ENCODE results near the gene STRADA.
A peak's percentile ranks its signal among the peaks of the same experiment; 100 is the strongest.

STRADA gene, protein sequence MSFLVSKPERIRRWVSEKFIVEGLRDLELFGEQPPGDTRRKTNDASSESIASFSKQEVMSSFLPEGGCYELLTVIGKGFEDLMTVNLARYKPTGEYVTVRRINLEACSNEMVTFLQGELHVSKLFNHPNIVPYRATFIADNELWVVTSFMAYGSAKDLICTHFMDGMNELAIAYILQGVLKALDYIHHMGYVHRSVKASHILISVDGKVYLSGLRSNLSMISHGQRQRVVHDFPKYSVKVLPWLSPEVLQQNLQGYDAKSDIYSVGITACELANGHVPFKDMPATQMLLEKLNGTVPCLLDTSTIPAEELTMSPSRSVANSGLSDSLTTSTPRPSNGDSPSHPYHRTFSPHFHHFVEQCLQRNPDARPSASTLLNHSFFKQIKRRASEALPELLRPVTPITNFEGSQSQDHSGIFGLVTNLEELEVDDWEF

DNA sequence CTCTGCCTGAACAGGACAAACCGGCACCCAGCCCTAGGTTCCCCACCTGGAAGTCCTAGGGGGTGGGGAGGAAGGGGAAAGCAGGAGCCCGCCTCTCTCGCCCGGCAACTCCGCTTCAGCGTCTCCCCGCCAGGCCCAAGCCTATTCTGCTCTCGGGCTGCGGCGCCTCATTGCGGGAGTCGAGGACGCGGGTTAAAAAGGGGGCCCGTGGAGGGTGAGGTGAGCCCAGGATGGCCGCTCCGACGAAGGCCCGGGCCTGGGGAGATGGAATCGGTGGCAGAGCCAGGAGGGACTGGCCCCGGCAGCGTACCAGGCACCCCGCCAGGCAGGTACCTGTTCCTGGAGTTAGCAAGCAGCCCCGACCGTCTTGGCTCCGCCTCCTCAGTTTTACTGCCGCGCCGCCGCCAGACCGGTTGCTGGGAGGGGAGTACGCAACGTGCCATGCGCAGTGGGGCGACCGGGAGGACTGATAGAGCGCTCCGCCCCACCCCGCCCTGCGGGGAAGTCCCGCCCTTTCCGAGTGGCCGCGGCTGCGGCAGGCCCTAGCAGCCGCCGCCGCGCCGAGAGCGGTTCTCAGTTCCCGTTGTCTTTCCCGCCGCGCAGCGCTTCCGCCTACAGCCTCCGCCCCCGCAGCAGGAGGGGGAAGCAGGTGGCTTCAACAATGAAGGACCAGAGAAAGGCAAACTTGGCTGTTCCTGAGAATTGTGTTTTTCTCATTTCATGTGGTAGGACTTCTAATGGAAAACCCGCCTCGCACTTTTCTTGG is at the start of gene STRADA:
STRADA (minus strand) TSS at position 392 of the 766 bp plus-strand sequence. CDS start 13,430 bp downstream, outside the sequence.
- peak; percentile 97 to 98 (median 98) for DNase-seq (ENCODE audit: low read depth in 3 of 3, low spot score in 1 of 3)

- no peak for DNase-seq (ENCODE audit: low read depth in 3 of 3, low spot score in 1 of 3)
These were observed 48.5 kb upstream of the STRADA start for GRCh38 chr17:63790057-63790456.

DNA sequence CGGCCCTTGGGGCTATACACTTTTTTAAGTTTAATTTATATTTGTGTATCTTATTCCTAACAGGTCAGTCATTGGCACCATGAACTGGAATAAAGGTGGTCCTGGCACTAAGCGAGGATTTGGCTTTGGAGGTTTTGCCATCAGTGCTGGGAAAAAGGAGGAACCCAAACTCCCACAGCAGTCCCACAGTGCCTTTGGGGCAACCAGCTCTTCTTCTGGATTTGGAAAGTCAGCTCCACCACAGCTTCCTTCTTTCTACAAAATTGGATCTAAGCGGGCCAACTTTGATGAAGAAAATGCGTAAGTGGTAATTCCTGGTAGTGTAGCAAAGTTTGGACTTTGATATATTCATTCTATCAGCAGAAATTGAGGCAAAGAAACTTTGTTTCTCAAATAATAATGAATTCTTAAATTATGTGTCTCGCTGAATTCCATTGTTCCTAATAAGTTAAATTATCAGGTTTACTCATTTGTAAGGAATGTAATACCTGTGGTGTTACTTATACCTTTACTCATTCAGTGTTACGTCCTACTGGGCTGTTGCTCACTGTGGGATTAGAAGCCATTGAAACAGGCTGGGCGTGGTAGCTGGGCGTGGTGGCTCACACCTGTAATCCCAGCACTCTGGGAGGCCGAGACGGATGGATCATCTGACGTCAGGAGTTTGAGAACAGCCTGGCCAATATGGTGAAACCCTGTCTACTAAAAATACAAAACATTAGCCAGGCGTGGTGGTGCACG is 45.5 kb upstream of the STRADA start:
- no peak for DNase-seq (ENCODE audit: low read depth in 3 of 3, low spot score in 1 of 3)

GRCh38 chr17:63786117-63786516 is 44.5 kb upstream of the STRADA start:
- no peak for DNase-seq (ENCODE audit: low read depth in 3 of 3, low spot score in 1 of 3)

DNA sequence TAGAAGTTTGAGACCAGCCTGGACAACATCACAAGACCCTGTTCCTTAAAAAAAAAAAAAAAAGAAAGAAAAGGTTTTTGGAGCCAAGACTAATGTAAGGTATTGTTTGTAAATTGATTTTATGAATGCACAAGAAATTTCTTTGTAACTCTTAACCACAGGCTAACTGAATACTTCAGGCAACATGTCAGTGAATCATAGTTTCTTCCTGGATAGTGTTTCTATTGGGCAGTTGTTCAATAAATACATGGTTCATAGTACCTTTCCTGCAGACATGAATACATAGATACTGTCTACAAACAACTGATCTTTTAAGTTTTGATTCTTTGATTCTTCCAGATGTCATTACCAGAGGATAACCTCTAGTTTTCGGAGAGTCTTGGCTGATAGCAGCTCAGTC is 44.0 kb upstream of the STRADA start:
- no peak for DNase-seq (ENCODE audit: low read depth in 3 of 3, low spot score in 1 of 3)

GRCh38 chr17:63783522-63783921 is 41.9 kb upstream of the STRADA start:
- no peak for DNase-seq (ENCODE audit: low read depth in 3 of 3, low spot score in 1 of 3)

- no peak for DNase-seq (ENCODE audit: low read depth in 3 of 3, low spot score in 1 of 3)
These were observed 39.3 kb upstream of the STRADA start for GRCh38 chr17:63780928-63781327.

- no peak for DNase-seq (ENCODE audit: low read depth in 3 of 3, low spot score in 1 of 3)
These were observed 38.9 kb upstream of the STRADA start for GRCh38 chr17:63780507-63780906.

DNA sequence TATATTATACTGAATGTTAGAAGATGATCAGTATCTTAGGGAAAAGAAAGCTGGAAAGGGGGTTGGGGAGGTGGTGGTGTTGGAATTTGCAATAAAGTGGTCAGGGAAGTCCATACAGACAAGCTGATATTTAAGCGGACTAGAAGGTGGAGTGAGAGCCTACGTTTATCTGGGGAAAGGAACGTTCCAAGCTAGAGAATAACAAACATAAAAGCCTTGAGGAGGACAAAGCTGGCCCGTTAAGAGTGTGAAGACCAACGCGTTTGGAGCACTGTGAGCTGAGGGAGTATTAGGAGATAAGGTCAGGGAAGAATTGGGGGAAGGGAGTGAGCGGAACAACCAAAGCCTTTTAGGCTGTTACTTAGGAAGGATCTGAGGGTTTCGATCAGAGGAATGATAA is 33.8 kb upstream of the STRADA start:
- DNase-seq (ENCODE audit: low read depth in 3 of 3, low spot score in 1 of 3): no peak

GRCh38 chr17:63774969-63775265 is 33.3 kb upstream of the STRADA start:
- DNase-seq (ENCODE audit: low read depth in 3 of 3, low spot score in 1 of 3): no peak

- peak; percentile 77 to 85 (median 84) for DNase-seq (ENCODE audit: low read depth in 3 of 3, low spot score in 1 of 3)
These were observed 32.8 kb upstream of the STRADA start, which contains the start of gene DDX42 for GRCh38 chr17:63774141-63774968. TSS of gene DDX42 (plus strand) at chr17:63774170. CDS start at chr17:63787050, 12,880 bp downstream.

DNA sequence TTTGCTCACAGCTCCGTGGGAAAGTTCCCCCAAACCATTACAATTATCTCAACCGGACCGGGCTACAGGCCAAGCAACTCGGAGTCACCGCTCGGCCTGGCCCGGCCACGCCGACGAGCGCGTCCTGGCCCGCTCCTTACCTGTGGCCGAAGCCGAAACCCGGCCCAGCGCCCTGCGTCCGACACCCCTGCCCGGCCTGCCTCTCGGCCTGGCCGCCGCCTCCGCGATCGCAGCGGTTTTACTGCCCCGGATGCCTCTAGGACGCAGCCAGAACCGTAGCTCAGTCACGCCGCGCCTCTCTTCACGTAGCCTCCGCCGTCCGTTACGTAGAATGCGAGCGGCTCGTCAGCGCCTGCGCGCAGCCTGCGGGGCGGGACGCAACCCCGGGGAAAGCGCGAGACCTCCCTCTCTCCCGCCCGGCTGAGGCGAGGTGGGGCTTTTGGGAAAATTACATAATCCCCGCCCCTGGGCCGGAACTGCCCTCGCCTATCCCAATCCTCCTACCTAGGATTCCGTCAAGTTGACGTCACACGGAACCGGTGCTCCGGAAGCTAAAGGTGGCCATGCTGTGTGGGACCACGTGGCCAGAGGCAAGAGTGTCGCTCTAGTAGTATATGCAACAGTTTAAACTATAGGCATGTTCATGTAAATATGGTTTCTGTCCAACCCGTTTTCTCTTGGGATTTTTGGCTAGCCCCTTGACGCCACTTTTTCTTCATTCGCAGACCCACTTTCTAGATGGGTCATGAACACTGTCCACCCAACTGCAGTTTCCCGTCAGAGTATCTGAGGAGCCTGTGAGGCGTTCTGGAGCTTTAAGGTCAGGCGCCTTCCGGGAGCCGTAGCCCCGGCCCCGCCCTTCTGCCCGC is 31.9 kb upstream of the STRADA start, which contains the start of gene CCDC47:
CCDC47 (minus strand) TSS at position 326 of the 869 bp plus-strand sequence. CDS start 7,422 bp downstream, outside the sequence.
- DNase-seq (ENCODE audit: low read depth in 3 of 3, low spot score in 1 of 3): peak; percentile 92 to 96 (median 96)

DNA sequence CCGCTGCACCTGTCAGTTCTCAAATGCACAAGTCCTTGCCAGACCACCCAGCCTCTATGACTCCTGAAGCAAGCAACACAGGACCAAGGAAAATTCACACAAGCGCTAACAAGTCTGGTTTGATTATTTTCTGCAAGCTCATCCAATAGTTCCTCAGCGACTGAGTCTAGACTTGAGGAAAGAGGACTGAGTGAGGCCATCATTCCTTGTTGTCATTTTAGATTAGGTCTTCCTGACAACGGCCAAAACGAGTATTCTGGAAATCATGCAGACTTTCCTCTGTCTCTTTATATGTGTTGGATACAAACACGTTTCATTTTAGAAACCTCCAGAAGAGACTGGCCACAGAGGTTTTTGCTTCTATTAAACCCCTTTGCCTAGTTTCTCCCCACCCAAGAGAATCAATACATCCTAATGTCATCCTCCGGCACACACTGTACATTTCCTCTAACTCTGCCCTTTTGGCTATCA is 31.2 kb upstream of the STRADA start:
- no peak for DNase-seq (ENCODE audit: low read depth in 3 of 3, low spot score in 1 of 3)

DNA sequence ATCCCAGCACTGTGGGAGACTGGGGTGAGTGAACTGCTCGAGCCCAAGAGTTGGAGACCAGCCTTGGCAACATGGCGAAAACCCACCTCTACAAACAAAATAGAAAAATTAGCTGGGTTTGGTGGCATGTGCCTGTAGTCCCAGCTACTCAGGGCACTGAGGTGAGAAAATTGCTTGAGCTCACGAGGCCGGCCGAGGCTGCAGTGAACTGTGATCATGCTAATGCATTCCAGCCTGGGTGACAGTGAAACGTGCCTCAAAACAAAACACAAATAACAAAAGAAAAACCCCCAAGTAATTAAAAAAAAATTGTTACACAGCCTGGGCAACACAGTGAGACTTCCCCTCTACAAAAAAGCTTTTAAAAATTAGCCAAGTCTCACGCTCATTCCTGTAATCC is 26.8 kb upstream of the STRADA start:
- DNase-seq (ENCODE audit: low read depth in 3 of 3, low spot score in 1 of 3): no peak

DNA sequence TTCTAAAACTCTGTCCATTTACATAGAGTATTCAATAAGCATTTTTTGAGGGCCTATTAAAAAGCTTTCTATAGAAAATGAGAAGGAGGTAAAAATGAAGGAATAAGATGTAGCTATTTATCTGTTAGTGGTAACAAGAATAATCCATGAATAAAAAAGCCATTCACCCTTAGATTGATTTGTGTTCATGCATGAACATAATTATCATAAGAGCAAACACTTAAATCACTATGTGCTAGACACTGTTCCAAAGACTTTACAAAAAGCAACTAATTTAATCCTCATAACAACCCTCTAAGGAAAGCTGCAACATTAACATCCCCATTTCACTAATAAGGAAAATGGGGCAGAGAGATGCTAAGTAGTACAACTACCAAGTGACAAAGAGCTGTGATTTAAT is 25.2 kb upstream of the STRADA start:
- no peak for DNase-seq (ENCODE audit: low read depth in 3 of 3, low spot score in 1 of 3)

GRCh38 chr17:63764716-63765115 is 23.1 kb upstream of the STRADA start:
- DNase-seq (ENCODE audit: low read depth in 3 of 3, low spot score in 1 of 3): no peak

DNA sequence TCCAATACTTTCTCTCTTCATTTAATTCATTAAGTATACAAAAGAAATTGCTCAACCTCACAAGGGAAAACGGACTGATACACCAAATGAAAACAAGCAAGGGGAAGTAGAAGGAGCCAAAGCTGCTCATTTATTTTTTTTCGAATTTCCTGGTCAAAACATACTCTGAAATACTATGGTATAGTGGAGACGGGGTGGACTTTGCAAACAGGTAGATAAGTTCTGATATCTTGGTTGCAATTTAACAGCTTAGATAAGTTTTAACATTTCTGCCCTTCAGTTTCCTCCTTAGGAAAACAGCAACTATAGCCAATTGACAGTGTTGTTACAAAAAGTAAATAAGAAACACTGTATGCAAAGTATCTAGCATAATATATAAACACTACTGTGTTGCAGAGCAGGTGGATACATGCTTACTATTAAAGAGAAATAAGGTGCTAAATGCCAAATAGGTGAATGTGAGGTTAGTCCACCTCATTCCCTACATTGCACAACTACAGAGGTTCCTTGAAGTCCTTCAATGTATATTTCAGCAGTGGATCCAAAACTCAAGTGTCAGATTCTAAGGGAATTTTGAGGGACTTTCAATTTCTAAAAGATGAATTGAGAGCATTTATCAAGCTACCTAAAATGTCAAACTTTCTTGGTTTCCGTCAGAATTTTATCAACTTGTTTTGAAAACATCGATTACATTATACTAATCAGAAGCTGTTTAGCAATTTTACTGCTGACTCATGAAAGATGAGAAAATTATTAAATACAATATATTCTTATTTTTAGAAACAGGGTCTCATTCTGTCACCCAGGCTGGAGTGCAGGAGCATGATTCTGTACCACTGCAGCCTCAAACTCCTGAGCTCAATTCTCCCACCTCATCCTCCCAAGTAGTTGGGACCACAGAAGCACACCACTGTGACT is 20.8 kb upstream of the STRADA start:
- DNase-seq (ENCODE audit: low read depth in 3 of 3, low spot score in 1 of 3): no peak

- no peak for DNase-seq (ENCODE audit: low read depth in 3 of 3, low spot score in 1 of 3)
These were observed 19.4 kb upstream of the STRADA start for GRCh38 chr17:63760771-63761539.
